ENCODE results near the gene FEM1A. TPM values are rescaled to one million over a fixed set of nuclear protein-coding genes. Genes with fewer than 3 reads are reported as not detected.

Gene FEM1A
- total and polyA plus RNA-seq, 2 donors (not counting 1 experiment from before 2014, with no cell fraction given) = 5.8 to 18.7 TPM

DNA sequence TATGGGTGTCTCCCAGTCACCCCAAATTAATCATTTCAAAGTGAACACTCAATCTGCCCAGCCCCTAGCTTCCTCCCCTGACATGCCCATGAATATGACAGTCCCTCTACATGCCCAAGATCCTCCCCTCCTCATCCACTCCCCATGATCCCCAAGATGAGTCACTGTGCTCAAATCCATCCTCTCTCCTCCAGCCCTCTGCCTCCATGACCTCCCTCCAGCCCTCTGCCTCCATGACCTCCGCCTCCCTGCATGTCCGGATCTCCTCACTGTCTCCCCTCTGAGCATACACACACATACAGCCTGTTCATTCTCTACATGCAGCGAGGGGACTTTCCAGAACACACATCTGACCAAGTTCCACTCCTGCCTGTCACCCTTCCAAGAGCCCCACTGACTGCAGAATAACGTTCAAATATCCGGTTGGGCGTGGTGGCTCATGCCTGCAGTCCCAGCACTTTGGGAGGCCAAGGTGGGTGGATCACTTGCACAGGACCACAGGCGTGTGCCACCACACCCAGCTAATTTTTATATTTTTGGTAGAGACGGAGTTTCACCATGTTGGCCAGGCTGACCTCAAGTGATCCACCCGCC is 18.4 kb upstream of the FEM1A start:
- CTCF ChIA-PET = no interaction called here
- peaks cover 28% of the 10 kb centered on the region for H3K27me3 Mint-ChIP-seq

DNA sequence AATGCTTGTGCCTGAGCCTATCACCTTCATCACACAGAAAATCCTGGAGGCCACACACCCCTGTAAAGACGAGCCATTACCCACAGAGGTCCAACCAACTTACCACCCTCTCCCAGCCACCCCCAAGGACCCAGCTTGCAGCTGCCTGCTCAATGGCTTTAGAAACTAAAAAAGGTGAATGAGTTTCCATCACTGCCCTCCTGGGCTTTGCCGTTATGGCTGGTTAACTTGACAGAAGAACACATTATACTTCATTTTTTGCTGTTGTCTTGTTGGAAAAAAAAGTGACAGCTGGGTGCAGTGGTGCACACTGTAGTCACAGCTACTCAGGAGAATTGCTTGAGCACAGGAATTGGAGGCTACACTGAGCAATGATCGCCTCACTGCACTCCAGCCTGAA is 17.4 kb upstream of the FEM1A start:
- CTCF ChIA-PET = no interaction called here
- no peaks in the 10 kb centered on the region for H3K9me3 Mint-ChIP-seq (ENCODE audit: insufficient read depth)
- peaks cover 2% of the 10 kb centered on the region for H3K4me1 Mint-ChIP-seq
- POLR2A ChIA-PET = interaction anchor here (0.6 kb wide), 1 partner anchor 564 kb away, joined by 5 read pairs; no protein-coding TSS in a partner anchor
- DNase-seq (no peak), ATAC-seq (ENCODE audit: low read depth) (no peak)
- H4K20me1 ChIP-seq (ENCODE audit: control insufficient read depth, insufficient read depth, low read length, poor library complexity, severe bottlenecking) = no peaks in the 10 kb centered on the region
- intact Hi-C loops (cut with micrococcal nuclease) = no loop called here
- H3K79me2 ChIP-seq (ENCODE audit: control insufficient read depth, insufficient read depth, low read length) = no peaks in the 10 kb centered on the region
- H3K27ac ChIP-seq (ENCODE audit: low read length in 2 of 2) = no peak overlapping the region
- WGBS (ENCODE audit: insufficient coverage) = 0% methylated on average over 2 of the region's 3 CpGs
- no peak overlapping the region for H3K9ac ChIP-seq (ENCODE audit: low read length)
- H3K27ac Mint-ChIP-seq = no peak overlapping the region
- peaks cover 26% of the 10 kb centered on the region for H3K27me3 Mint-ChIP-seq
- H3K4me3 Mint-ChIP-seq = no peak overlapping the region
- H3K9me3 ChIP-seq (ENCODE audit: control extremely low read depth in 1 of 3, control insufficient read depth in 2 of 3, insufficient read depth in 1 of 3, low read length in 2 of 3) = peaks cover 0 to 10% (median 0%) of the 10 kb centered on the region in 3 donors
- no peak for TF ChIP-seq EZH2 (IDR thresholded peaks at IDR 0.05; ENCODE audit: borderline replicate concordance, insufficient read depth, low read depth, low read length, poor library complexity, severe bottlenecking)
- TF ChIP-seq, protein P1, sequence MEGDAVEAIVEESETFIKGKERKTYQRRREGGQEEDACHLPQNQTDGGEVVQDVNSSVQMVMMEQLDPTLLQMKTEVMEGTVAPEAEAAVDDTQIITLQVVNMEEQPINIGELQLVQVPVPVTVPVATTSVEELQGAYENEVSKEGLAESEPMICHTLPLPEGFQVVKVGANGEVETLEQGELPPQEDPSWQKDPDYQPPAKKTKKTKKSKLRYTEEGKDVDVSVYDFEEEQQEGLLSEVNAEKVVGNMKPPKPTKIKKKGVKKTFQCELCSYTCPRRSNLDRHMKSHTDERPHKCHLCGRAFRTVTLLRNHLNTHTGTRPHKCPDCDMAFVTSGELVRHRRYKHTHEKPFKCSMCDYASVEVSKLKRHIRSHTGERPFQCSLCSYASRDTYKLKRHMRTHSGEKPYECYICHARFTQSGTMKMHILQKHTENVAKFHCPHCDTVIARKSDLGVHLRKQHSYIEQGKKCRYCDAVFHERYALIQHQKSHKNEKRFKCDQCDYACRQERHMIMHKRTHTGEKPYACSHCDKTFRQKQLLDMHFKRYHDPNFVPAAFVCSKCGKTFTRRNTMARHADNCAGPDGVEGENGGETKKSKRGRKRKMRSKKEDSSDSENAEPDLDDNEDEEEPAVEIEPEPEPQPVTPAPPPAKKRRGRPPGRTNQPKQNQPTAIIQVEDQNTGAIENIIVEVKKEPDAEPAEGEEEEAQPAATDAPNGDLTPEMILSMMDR (IDR thresholded peaks at IDR 0.05) = no peak
- H2AFZ ChIP-seq (ENCODE audit: insufficient read depth, low read depth, low read length, poor library complexity, severe bottlenecking) = no peak overlapping the region
- peaks cover 0 to 21% (median 2%) of the 10 kb centered on the region in 4 experiments for H3K27me3 ChIP-seq (replicated peaks in 1 of 4; ENCODE audit: control extremely low read depth in 1 of 4, control insufficient read depth in 3 of 4, insufficient read depth in 4 of 4, low read length in 3 of 4)
- H3K4me1 ChIP-seq (ENCODE audit: control insufficient read depth in 2 of 2, insufficient read depth in 2 of 2, low read length in 2 of 2) = peaks cover 0 to 3% of the 10 kb centered on the region in 2 donors
- no peaks in the 10 kb centered on the region for H3K36me3 ChIP-seq (replicated peaks in 1 of 2; ENCODE audit: control extremely low read depth in 1 of 2, control insufficient read depth in 1 of 2, extremely low read depth in 1 of 2, insufficient read depth in 2 of 2, low read length in 1 of 2)
- H3K4me2 ChIP-seq (replicated peaks; ENCODE audit: low read depth, low read length, poor library complexity, severe bottlenecking) = no peak overlapping the region
- no peak overlapping the region for H3K4me3 ChIP-seq (ENCODE audit: control extremely low read depth in 1 of 5, extremely low read depth in 1 of 5, insufficient read depth in 1 of 5, low read depth in 2 of 5, low read length in 4 of 5)

More for the DNA sequence above, 18.4 kb upstream of the FEM1A start:
- Histone ChIP-seq H2AFZ (ENCODE audit: insufficient read depth, low read depth, low read length, poor library complexity, severe bottlenecking) (no peak overlapping the region), H3K36me3 (replicated peaks in 1 of 2; ENCODE audit: control extremely low read depth in 1 of 2, control insufficient read depth in 1 of 2, extremely low read depth in 1 of 2, insufficient read depth in 2 of 2, low read length in 1 of 2) (no peaks in the 10 kb centered on the region), H4K20me1 (ENCODE audit: control insufficient read depth, insufficient read depth, low read length, poor library complexity, severe bottlenecking) (no peaks in the 10 kb centered on the region), H3K4me2 (replicated peaks; ENCODE audit: low read depth, low read length, poor library complexity, severe bottlenecking) (no peak overlapping the region), H3K9me3 (ENCODE audit: control extremely low read depth in 1 of 3, control insufficient read depth in 2 of 3, insufficient read depth in 1 of 3, low read length in 2 of 3) (peaks cover 0 to 14% (median 0%) of the 10 kb centered on the region in 3 donors), H3K79me2 (ENCODE audit: control insufficient read depth, insufficient read depth, low read length) (no peaks in the 10 kb centered on the region), H3K4me3 (ENCODE audit: control extremely low read depth in 1 of 5, extremely low read depth in 1 of 5, insufficient read depth in 1 of 5, low read depth in 2 of 5, low read length in 4 of 5) (no peak overlapping the region), H3K27me3 (replicated peaks in 1 of 4; ENCODE audit: control extremely low read depth in 1 of 4, control insufficient read depth in 3 of 4, insufficient read depth in 4 of 4, low read length in 3 of 4) (peaks cover 0 to 21% (median 2%) of the 10 kb centered on the region in 4 experiments), H3K4me1 (ENCODE audit: control insufficient read depth in 2 of 2, insufficient read depth in 2 of 2, low read length in 2 of 2) (peaks cover 0 to 3% of the 10 kb centered on the region in 2 donors), H3K27ac (ENCODE audit: low read length in 2 of 2) (no peak overlapping the region), H3K9ac (ENCODE audit: low read length) (no peak overlapping the region)
- no peak overlapping the region for H3K27ac Mint-ChIP-seq
- no peak for TF ChIP-seq EZH2 (IDR thresholded peaks at IDR 0.05; ENCODE audit: borderline replicate concordance, insufficient read depth, low read depth, low read length, poor library complexity, severe bottlenecking)
- TF ChIP-seq, protein P1 (IDR thresholded peaks at IDR 0.05) = no peak
- POLR2A ChIA-PET = no interaction called here
- peaks cover 2% of the 10 kb centered on the region for H3K4me1 Mint-ChIP-seq
- no peak for DNase-seq
- H3K4me3 Mint-ChIP-seq = no peak overlapping the region
- H3K9me3 Mint-ChIP-seq (ENCODE audit: insufficient read depth) = no peaks in the 10 kb centered on the region
- ATAC-seq (ENCODE audit: low read depth) = no peak
- WGBS (ENCODE audit: insufficient coverage) = 74% methylated on average over 8 of the region's 9 CpGs
- intact Hi-C loops (cut with micrococcal nuclease) = no loop called here
